A549 (cell line): ENCODE measurements around the gene PPP6R3. TPM values are rescaled to one million over a fixed set of nuclear protein-coding genes. Genes with fewer than 3 reads are reported as not detected.
"Not testable (repeated sequence)": the region's sequence is repeated elsewhere in the genome, so short reads cannot be mapped to it uniquely, and the experiment has no call there.

Experiments
- ATAC-seq, 2 experiments: fragments of 200-7000 bp in 1 of 2; fragments of >200 bp in 1 of 2; cut with Nextera tagmentation in 1 of 2; cut with Tn5 transposase in 1 of 2; 3 replicates each; pipeline versions ENCODE4 v1.8.0 to v1.9.1; 2018 to 2020; ENCODE audit warnings: mild to moderate bottlenecking in 1 of 2, moderate library complexity in 1 of 2
- CTCF ChIA-PET: fragments of 300-600 bp; sonication (Branson Sonifier 250); formaldehyde crosslinking; extraction: SDS; loops from one replicate; lab custom pipeline; 2021; ENCODE audit warnings: antibody characterized with exemption, inconsistent platforms; lab: Yijun Ruan, JAX
- POLR2A ChIA-PET: fragments of 350-600 bp; formaldehyde crosslinking; extraction: SDS; loops from one replicate; lab custom pipeline; 2021; ENCODE audit warnings: antibody characterized with exemption, inconsistent platforms; lab: Yijun Ruan, JAX
- DNase-seq, 2 experiments: peaks; one replicate each; pipeline versions ENCODE4 v3.0.0 to v3.0.0-alpha.2; 2011 to 2016; ENCODE audit warnings: low read depth in 1 of 2, low spot score in 1 of 2
- FAIRE-seq: peaks from 2 replicates; lab custom pipeline; 2011; peaks lifted over from hg19 to GRCh38; lab: Jason Lieb, UNC
- H3K27ac ChIP-seq, 2 experiments: fragments of >200 bp; sonication (Bioruptor Twin); formaldehyde crosslinking; 3 replicates each; pipeline ENCODE4 v1.5.1; 2016 to 2017
- H3K4me1 ChIP-seq: fragments of >200 bp; sonication (Bioruptor Twin); formaldehyde crosslinking; 3 replicates; pipeline ENCODE4 v1.6.1; 2016
- H3K4me2 ChIP-seq: fragments of >200 bp; sonication (Bioruptor Twin); formaldehyde crosslinking; 3 replicates; pipeline ENCODE4 v1.6.1; 2016
- H3K4me3 ChIP-seq: fragments of >200 bp; sonication (Bioruptor Twin); formaldehyde crosslinking; 3 replicates; pipeline ENCODE4 v1.5.1; 2016
- H3K9me3 ChIP-seq: fragments of >200 bp; sonication (Bioruptor Twin); formaldehyde crosslinking; 3 replicates; pipeline ENCODE4 v1.6.1; 2016
- CBX8 ChIP-seq: fragments of 200-600 bp; sonication (generic); IDR thresholded peaks from 2 replicates; pipeline ENCODE4 v1.6.1; 2016
- CEBPB ChIP-seq, 2 experiments: fragments of >200 bp in 1 of 2; sonication (Bioruptor Twin) in 1 of 2; formaldehyde crosslinking in 1 of 2; IDR thresholded peaks; 2 replicates each; pipeline ENCODE4 v1.6.1; 2012 to 2016
- CHD2 ChIP-seq: fragments of 150-350 bp; IDR thresholded peaks from 2 replicates; pipeline ENCODE4 v1.6.1; 2014; ENCODE audit warnings: low read length; ENCODE audit not compliant: partially characterized antibody
- CHD4 ChIP-seq: fragments of 200-600 bp; sonication (generic); IDR thresholded peaks from 2 replicates; pipeline ENCODE4 v1.6.1; 2016; ENCODE audit warnings: antibody characterized with exemption, mild to moderate bottlenecking, borderline replicate concordance
- EHMT2 ChIP-seq: fragments of 200-600 bp; sonication (generic); IDR thresholded peaks from 2 replicates; pipeline ENCODE4 v1.6.1; 2016; ENCODE audit warnings: antibody characterized with exemption, low read depth, mild to moderate bottlenecking, moderate library complexity
- EP300 ChIP-seq, 2 experiments: fragments of >200 bp; sonication (Bioruptor Twin); formaldehyde crosslinking; IDR thresholded peaks; 2 replicates in 1 of 2; 3 replicates in 1 of 2; pipeline ENCODE4 v1.6.1; 2016 to 2017
- FOSL2 ChIP-seq, 2 experiments: fragments of 450-650 bp in 1 of 2; fragments of >200 bp in 1 of 2; sonication (Bioruptor Twin) in 1 of 2; formaldehyde crosslinking; IDR thresholded peaks; 2 replicates each; pipeline versions ENCODE4 v1.5.0 to v1.6.1; 2016 to 2020; ENCODE audit warnings: mild to moderate bottlenecking in 1 of 2, moderate library complexity in 1 of 2
- GATA3 ChIP-seq: IDR thresholded peaks from 2 replicates; pipeline ENCODE4 v1.6.1; 2012; ENCODE audit warnings: borderline replicate concordance
- HOXB5 ChIP-seq: fragments of 250-450 bp; sonication (Bioruptor Pico); IDR thresholded peaks from 2 replicates; pipeline ENCODE4 v1.5.0; 2020; ENCODE audit warnings: mild to moderate bottlenecking, moderate library complexity
- KDM5A ChIP-seq: fragments of 200-600 bp; sonication (generic); IDR thresholded peaks from 2 replicates; pipeline ENCODE4 v1.6.1; 2016; ENCODE audit warnings: antibody characterized with exemption, mild to moderate bottlenecking
- MYC ChIP-seq: IDR thresholded peaks from 2 replicates; pipeline ENCODE4 v1.6.1; 2012; ENCODE audit warnings: mild to moderate bottlenecking, inconsistent platforms, low read length, improper control_type of control experiment, borderline replicate concordance
- NPAS2 ChIP-seq: fragments of 250-450 bp; sonication (Bioruptor Pico); IDR thresholded peaks from 2 replicates; pipeline ENCODE4 v1.8.0; 2022; ENCODE audit warnings: mild to moderate bottlenecking, moderate library complexity, borderline replicate concordance
- PHF8 ChIP-seq: fragments of 200-600 bp; sonication (generic); IDR thresholded peaks from 2 replicates; pipeline ENCODE4 v1.6.1; 2016; ENCODE audit warnings: low read depth, mild to moderate bottlenecking, antibody characterized with exemption, moderate library complexity, borderline replicate concordance
- POLR2A ChIP-seq: IDR thresholded peaks from 2 replicates; pipeline ENCODE4 v1.6.1; 2012; ENCODE audit warnings: mild to moderate bottlenecking, low read length
- RNF2 ChIP-seq: fragments of 200-600 bp; sonication (generic); IDR thresholded peaks from 2 replicates; pipeline ENCODE4 v1.6.1; 2016; ENCODE audit warnings: low read depth, mild to moderate bottlenecking, antibody characterized with exemption, moderate library complexity, borderline replicate concordance
- SMC3 ChIP-seq: fragments of >200 bp; sonication (Bioruptor Twin); formaldehyde crosslinking; IDR thresholded peaks from 3 replicates; pipeline ENCODE4 v1.6.1; 2018; ENCODE audit warnings: inconsistent platforms
- TFCP2L1 ChIP-seq: fragments of 250-450 bp; sonication (Bioruptor Pico); IDR thresholded peaks from 2 replicates; pipeline ENCODE4 v1.5.0; 2021; ENCODE audit warnings: mild to moderate bottlenecking
- ZFP36 ChIP-seq: fragments of 450-650 bp; IDR thresholded peaks from 2 replicates; pipeline ENCODE4 v1.6.1; 2014; ENCODE audit warnings: borderline replicate concordance; ENCODE audit not compliant: partially characterized antibody
- WGBS: methylation state at CpG from one replicate; pipeline ENCODE4 v1.1.6; 2017; ENCODE audit errors: missing lambda C conversion rate; 5-methylcytosine and 5-hydroxymethylcytosine counted together
- polyA plus RNA-seq, 4 experiments: library from polyadenylated mRNA; depleted of rRNA in 3 of 4; stranded (reverse); fragments of >200 nt; fragmentation: RNase III in 1 of 4; extraction: RNeasy Plus Mini Kit Qiagen cat#74134 plus additional on column Dnase treatment in 1 of 4; gene quantifications; 2 replicates in 3 of 4; 3 replicates in 1 of 4; pipeline ENCODE4 v1.2.3, GENCODE V29; 2011 to 2017
- TF ChIP-seq, protein P1 (sequence below): fragments of 150-350 bp; IDR thresholded peaks from 2 replicates; pipeline ENCODE4 v1.6.1; 2014; ENCODE audit warnings: low read depth, mild to moderate bottlenecking, low read length
- TF ChIP-seq, protein P2 (sequence below): fragments of >200 bp; sonication (Bioruptor Twin); formaldehyde crosslinking; IDR thresholded peaks from 2 replicates; pipeline ENCODE4 v1.6.1; 2016
- TF ChIP-seq, protein P3 (sequence below): fragments of 250-450 bp; sonication (Bioruptor Pico); IDR thresholded peaks from 2 replicates; pipeline ENCODE4 v1.5.0; 2020; ENCODE audit warnings: low read depth, mild to moderate bottlenecking, moderate library complexity
- TF ChIP-seq, protein P4 (sequence below): fragments of 450-650 bp; IDR thresholded peaks from 2 replicates; pipeline ENCODE4 v1.6.1; 2014; ENCODE audit warnings: antibody characterized with exemption

Gene PPP6R3
- polyA plus RNA-seq, 2 of the 4 experiments (the other 2 are of a cell fraction) = 69.7 to 114 TPM

DNA sequence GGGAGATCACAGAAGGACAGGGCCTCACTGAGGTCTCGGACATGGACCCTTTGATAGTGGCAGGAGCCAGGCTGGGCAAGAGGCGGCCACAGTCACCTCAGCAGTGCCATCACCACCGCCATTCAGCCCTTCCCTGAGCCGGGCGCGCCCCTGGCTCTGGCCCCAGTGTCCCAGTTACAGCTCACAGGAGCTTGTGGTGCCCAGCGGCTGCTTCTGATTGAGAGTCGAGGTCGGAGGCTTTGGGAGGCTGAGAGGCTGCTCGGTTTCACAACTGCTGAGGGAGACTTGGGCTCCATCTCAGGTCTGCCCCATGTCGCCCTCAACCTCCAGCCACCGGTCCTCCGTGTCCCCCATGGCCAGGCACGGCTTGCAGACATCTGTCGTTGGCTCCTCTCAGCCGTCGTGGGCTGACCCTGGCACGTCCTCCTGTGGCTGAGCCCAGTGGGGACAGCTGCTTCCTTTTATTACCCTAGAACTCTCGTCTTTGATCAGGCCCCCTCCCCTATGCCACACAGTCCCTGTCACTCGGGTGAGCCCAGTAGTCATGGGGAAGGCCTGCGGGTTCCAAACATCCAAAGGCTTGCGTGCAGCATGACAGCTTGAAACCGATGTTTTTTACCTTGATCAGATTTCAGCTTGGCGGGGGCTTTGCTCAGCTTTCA, 28.4 kb upstream of the PPP6R3 start:
- H3K4me2 ChIP-seq = no peak overlapping the region
- no peak for TF ChIP-seq EHMT2
- no peak for TF ChIP-seq FOSL2 (IDR thresholded peaks at IDR 0.05)
- no peak for TF ChIP-seq FOSL2 (CRISPR knock-in tag; IDR thresholded peaks at IDR 0.05)
- peaks cover 6% of the 10 kb centered on the region for H3K4me1 ChIP-seq
- H3K4me3 ChIP-seq = no peak overlapping the region
- 92% methylated on average over 22 of the region's 24 CpGs for WGBS
- no peak overlapping the region for H3K27ac ChIP-seq
- POLR2A ChIA-PET = interaction anchor here (1.1 kb wide), 1 partner anchor 11 kb away, joined by 4 read pairs; no protein-coding TSS in a partner anchor
- peaks cover 24% of the 10 kb centered on the region for H3K9me3 ChIP-seq
- DNase-seq (no peak), FAIRE-seq (no peak), ATAC-seq (no peak)
- CTCF ChIA-PET = interaction anchor here (0.7 to 2.1 kb wide), 2 partner anchors 9 to 10 kb away, joined by 3 to 5 read pairs; no protein-coding TSS in a partner anchor

DNA sequence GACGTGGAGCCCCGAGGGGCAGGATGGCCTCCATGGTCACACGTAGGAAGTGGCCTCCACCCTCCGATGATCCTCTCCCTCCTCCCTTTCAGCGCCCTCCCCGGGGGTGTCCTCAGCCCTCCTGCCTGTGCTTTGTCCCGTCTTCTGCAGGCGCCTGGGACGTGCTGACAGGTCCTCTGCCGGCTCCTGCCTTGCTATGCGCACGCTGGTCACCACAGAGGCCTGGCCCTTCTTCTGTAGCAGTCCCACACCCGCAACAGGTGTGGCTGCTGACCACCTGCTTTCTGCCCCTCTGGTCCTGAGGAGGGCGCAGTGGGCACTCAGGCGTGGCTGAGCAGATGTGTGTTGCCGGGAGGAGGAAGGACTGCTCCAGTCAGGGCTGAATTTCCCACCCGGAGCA, 27.7 kb upstream of the PPP6R3 start:
- DNase-seq (no peak), ATAC-seq (no peak), FAIRE-seq (no peak)
- Histone ChIP-seq H3K4me1 (peaks cover 12% of the 10 kb centered on the region), H3K4me2 (no peak overlapping the region), H3K27ac (no peak overlapping the region), H3K9me3 (peaks cover 20% of the 10 kb centered on the region), H3K4me3 (no peak overlapping the region)
- WGBS = 95% methylated on average over 17 of the region's 17 CpGs
- CTCF ChIA-PET = interaction anchor here (0.9 to 2.1 kb wide), 2 partner anchors 8 to 9 kb away, joined by 4 to 5 read pairs; no protein-coding TSS in a partner anchor
- POLR2A ChIA-PET = no interaction called here
- TF ChIP-seq, protein P1, sequence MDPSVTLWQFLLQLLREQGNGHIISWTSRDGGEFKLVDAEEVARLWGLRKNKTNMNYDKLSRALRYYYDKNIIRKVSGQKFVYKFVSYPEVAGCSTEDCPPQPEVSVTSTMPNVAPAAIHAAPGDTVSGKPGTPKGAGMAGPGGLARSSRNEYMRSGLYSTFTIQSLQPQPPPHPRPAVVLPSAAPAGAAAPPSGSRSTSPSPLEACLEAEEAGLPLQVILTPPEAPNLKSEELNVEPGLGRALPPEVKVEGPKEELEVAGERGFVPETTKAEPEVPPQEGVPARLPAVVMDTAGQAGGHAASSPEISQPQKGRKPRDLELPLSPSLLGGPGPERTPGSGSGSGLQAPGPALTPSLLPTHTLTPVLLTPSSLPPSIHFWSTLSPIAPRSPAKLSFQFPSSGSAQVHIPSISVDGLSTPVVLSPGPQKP = no peak
- TF ChIP-seq FOSL2 (IDR thresholded peaks at IDR 0.05) (no peak), FOSL2 (CRISPR knock-in tag; IDR thresholded peaks at IDR 0.05) (no peak), NPAS2 (CRISPR knock-in tag) (no peak), CHD4 (no peak), SMC3 (no peak), TFCP2L1 (CRISPR knock-in tag) (no peak), GATA3 (no peak), PHF8 (no peak), ZFP36 (no peak), POLR2A (no peak), CHD2 (no peak), HOXB5 (no peak)

DNA sequence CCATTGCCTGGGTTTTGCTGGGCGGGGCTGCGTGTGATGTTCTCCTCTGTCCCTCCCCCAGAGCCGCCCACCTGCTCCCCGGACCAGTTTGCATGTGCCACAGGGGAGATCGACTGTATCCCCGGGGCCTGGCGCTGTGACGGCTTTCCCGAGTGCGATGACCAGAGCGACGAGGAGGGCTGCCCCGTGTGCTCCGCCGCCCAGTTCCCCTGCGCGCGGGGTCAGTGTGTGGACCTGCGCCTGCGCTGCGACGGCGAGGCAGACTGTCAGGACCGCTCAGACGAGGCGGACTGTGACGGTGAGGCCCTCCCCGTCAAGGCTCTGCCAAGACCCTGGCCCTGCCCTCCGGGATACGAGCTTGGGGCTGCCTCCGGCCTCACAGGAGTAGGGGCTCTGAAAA, 27.0 kb upstream of the PPP6R3 start:
- peaks cover 16% of the 10 kb centered on the region for H3K9me3 ChIP-seq
- ATAC-seq (no peak), FAIRE-seq (no peak), DNase-seq (no peak)
- no peak overlapping the region for H3K4me2 ChIP-seq
- peaks cover 12% of the 10 kb centered on the region for H3K4me1 ChIP-seq
- 97% methylated on average over 30 of the region's 31 CpGs for WGBS
- CTCF ChIA-PET = interaction anchor here (0.9 kb wide), 1 partner anchor 9 kb away, joined by 4 read pairs; no protein-coding TSS in a partner anchor
- no peak overlapping the region for H3K4me3 ChIP-seq
- no peak overlapping the region for H3K27ac ChIP-seq
- TF ChIP-seq, protein P2, sequence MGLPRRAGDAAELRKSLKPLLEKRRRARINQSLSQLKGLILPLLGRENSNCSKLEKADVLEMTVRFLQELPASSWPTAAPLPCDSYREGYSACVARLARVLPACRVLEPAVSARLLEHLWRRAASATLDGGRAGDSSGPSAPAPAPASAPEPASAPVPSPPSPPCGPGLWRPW = no peak
- no peak for TF ChIP-seq RNF2
- TF ChIP-seq KDM5A = no peak
- TF ChIP-seq ZFP36 = no peak
- TF ChIP-seq, protein P3, sequence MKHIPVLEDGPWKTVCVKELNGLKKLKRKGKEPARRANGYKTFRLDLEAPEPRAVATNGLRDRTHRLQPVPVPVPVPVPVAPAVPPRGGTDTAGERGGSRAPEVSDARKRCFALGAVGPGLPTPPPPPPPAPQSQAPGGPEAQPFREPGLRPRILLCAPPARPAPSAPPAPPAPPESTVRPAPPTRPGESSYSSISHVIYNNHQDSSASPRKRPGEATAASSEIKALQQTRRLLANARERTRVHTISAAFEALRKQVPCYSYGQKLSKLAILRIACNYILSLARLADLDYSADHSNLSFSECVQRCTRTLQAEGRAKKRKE (CRISPR knock-in tag) = no peak
- TF ChIP-seq, protein P4, sequence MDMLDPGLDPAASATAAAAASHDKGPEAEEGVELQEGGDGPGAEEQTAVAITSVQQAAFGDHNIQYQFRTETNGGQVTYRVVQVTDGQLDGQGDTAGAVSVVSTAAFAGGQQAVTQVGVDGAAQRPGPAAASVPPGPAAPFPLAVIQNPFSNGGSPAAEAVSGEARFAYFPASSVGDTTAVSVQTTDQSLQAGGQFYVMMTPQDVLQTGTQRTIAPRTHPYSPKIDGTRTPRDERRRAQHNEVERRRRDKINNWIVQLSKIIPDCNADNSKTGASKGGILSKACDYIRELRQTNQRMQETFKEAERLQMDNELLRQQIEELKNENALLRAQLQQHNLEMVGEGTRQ = no peak
- TF ChIP-seq MYC = no peak
- no peak for TF ChIP-seq EP300 (IDR thresholded peaks at IDR 0.05)
- no peak for TF ChIP-seq CEBPB (IDR thresholded peaks at IDR 0.05)
- no peak for TF ChIP-seq CBX8
- TF ChIP-seq, all 56 proteins: peak for 0
- POLR2A ChIA-PET = no interaction called here

DNA sequence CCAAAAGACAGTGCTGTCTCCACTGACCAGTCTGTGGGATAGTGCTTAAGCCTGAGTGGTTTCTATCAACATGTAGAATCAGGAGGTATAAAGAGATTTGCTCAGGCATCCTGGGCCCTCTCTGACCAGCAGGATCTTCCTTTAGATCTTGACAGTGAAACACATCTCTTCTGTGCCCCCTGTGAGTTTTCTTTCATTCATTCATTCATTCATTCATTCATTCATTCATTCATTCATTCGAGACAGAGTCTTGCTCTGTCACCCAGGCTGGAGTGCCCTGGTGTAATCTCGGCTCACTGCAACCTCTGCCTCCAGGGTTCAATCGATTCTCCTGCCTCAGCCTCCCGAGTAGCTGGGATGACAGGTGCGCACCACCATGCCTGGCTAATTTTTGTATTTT, 26.4 kb upstream of the PPP6R3 start:
- WGBS = 96% methylated on average over 5 of the region's 5 CpGs

More for the DNA sequence above, 26.4 kb upstream of the PPP6R3 start:
- H3K4me2 ChIP-seq, DNase-seq, FAIRE-seq, ATAC-seq, H3K27ac ChIP-seq, POLR2A ChIA-PET, H3K4me3 ChIP-seq: not testable (repeated sequence)
- Histone ChIP-seq H3K4me1 (peaks cover 12% of the 10 kb centered on the region), H3K9me3 (peaks cover 12% of the 10 kb centered on the region)
- CTCF ChIA-PET = interaction anchor here (1.1 kb wide), 1 partner anchor 177 kb away, joined by 3 read pairs; no protein-coding TSS in a partner anchor
